ENCODE measurements around the gene KRI1.
"Not testable (repeated sequence)": the region's sequence is repeated elsewhere in the genome, so short reads cannot be mapped to it uniquely, and the experiment has no call there.

Gene KRI1

GRCh38 chr19:10532457-10532856, 33.4 kb downstream of the KRI1 start:
- Mint-ChIP-seq H3K9me3 (no peaks in the 10 kb centered on the region), H3K4me3 (no peak overlapping the region), H3K4me1 (no peaks in the 10 kb centered on the region), H3K27me3 (peaks cover 4% of the 10 kb centered on the region), H3K36me3 (peaks cover 2% of the 10 kb centered on the region), H3K27ac (no peak overlapping the region)
- no peak for ATAC-seq (ENCODE audit: low read depth)
- DNase-seq (ENCODE audit: low spot score in 2 of 2) = no peak

- H3K36me3 Mint-ChIP-seq; H3K9me3 Mint-ChIP-seq; H3K4me3 Mint-ChIP-seq; H3K27ac Mint-ChIP-seq; H3K4me1 Mint-ChIP-seq; DNase-seq (ENCODE audit: low spot score in 2 of 2); ATAC-seq (ENCODE audit: low read depth); H3K27me3 Mint-ChIP-seq: not testable (repeated sequence)
Observed at GRCh38 chr19:10526887-10527286, 38.9 kb downstream of the KRI1 start.

- ATAC-seq (ENCODE audit: low read depth) = no peak
- no peaks in the 10 kb centered on the region for H3K4me1 Mint-ChIP-seq
- H3K4me3 Mint-ChIP-seq = no peak overlapping the region
- DNase-seq (ENCODE audit: low spot score in 2 of 2) = no peak
- H3K36me3 Mint-ChIP-seq = no peaks in the 10 kb centered on the region
- peaks cover 4% of the 10 kb centered on the region for H3K27me3 Mint-ChIP-seq
- no peak overlapping the region for H3K27ac Mint-ChIP-seq
- H3K9me3 Mint-ChIP-seq = no peaks in the 10 kb centered on the region
Observed at GRCh38 chr19:10525636-10526035, 40.2 kb downstream of the KRI1 start.

- DNase-seq (ENCODE audit: low spot score in 2 of 2) (no peak), ATAC-seq (ENCODE audit: low read depth) (no peak)
- H3K4me3 Mint-ChIP-seq = no peak overlapping the region
- peaks cover 17% of the 10 kb centered on the region for H3K27me3 Mint-ChIP-seq
- H3K27ac Mint-ChIP-seq = no peak overlapping the region
- peaks cover 10% of the 10 kb centered on the region for H3K4me1 Mint-ChIP-seq
- H3K36me3 Mint-ChIP-seq = no peaks in the 10 kb centered on the region
- H3K9me3 Mint-ChIP-seq = no peaks in the 10 kb centered on the region
Observed at GRCh38 chr19:10523135-10523636, 42.6 kb downstream of the KRI1 start.

- Mint-ChIP-seq H3K4me1 (peaks cover 17% of the 10 kb centered on the region), H3K27ac (no peak overlapping the region), H3K36me3 (no peaks in the 10 kb centered on the region), H3K4me3 (no peak overlapping the region), H3K9me3 (no peaks in the 10 kb centered on the region), H3K27me3 (peaks cover 23% of the 10 kb centered on the region)
- ATAC-seq (ENCODE audit: low read depth) = no peak
- no peak for DNase-seq (ENCODE audit: low spot score in 2 of 2)
Observed at GRCh38 chr19:10521461-10522171, 44.2 kb downstream of the KRI1 start.

GRCh38 chr19:10520652-10521318, 45.0 kb downstream of the KRI1 start:
- DNase-seq (ENCODE audit: low spot score in 2 of 2) = no peak
- Mint-ChIP-seq H3K4me1 (peaks cover 17% of the 10 kb centered on the region), H3K4me3 (no peak overlapping the region), H3K9me3 (no peaks in the 10 kb centered on the region), H3K36me3 (no peaks in the 10 kb centered on the region), H3K27me3 (peaks cover 28% of the 10 kb centered on the region), H3K27ac (no peak overlapping the region)
- ATAC-seq (ENCODE audit: low read depth) = no peak

- peaks cover 17% of the 10 kb centered on the region for H3K4me1 Mint-ChIP-seq
- ATAC-seq (ENCODE audit: low read depth) (no peak), DNase-seq (ENCODE audit: low spot score in 2 of 2) (no peak)
- peaks cover 30% of the 10 kb centered on the region for H3K27me3 Mint-ChIP-seq
- no peak overlapping the region for H3K27ac Mint-ChIP-seq
- H3K9me3 Mint-ChIP-seq = no peaks in the 10 kb centered on the region
- H3K4me3 Mint-ChIP-seq = peak overlapping the region; percentile 42
- no peaks in the 10 kb centered on the region for H3K36me3 Mint-ChIP-seq
Observed at GRCh38 chr19:10519421-10519820, 46.4 kb downstream of the KRI1 start.

GRCh38 chr19:10518444-10519361, 47.1 kb downstream of the KRI1 start:
- no peaks in the 10 kb centered on the region for H3K36me3 Mint-ChIP-seq
- peak; percentile 62 for ATAC-seq (ENCODE audit: low read depth)
- DNase-seq (ENCODE audit: low spot score in 2 of 2) = no peak
- peak overlapping the region; percentile 42 for H3K4me3 Mint-ChIP-seq
- H3K9me3 Mint-ChIP-seq = no peaks in the 10 kb centered on the region
- peaks cover 20% of the 10 kb centered on the region for H3K4me1 Mint-ChIP-seq
- peaks cover 32% of the 10 kb centered on the region for H3K27me3 Mint-ChIP-seq
- no peak overlapping the region for H3K27ac Mint-ChIP-seq

GRCh38 chr19:10517760-10518443, 47.9 kb downstream of the KRI1 start:
- Mint-ChIP-seq H3K9me3 (no peaks in the 10 kb centered on the region), H3K36me3 (no peaks in the 10 kb centered on the region), H3K27me3 (peaks cover 39% of the 10 kb centered on the region), H3K4me1 (peaks cover 20% of the 10 kb centered on the region), H3K27ac (no peak overlapping the region), H3K4me3 (peak overlapping the region; percentile 45)
- DNase-seq (ENCODE audit: low spot score in 2 of 2) = no peak
- ATAC-seq (ENCODE audit: low read depth) = peak; percentile 55

- peak within 1 kb of the TSS; percentile 45 for H3K4me3 Mint-ChIP-seq
- H3K36me3 Mint-ChIP-seq = no peaks in the 10 kb centered on the region
- ATAC-seq (ENCODE audit: low read depth) (no peak), DNase-seq (ENCODE audit: low spot score in 2 of 2) (peak in 1 of 2 donors; percentile 30)
- peaks cover 20% of the 10 kb centered on the region for H3K4me1 Mint-ChIP-seq
- H3K27ac Mint-ChIP-seq = no peak within 1 kb of the TSS
- peaks cover 39% of the 10 kb centered on the region for H3K27me3 Mint-ChIP-seq
- no peaks in the 10 kb centered on the region for H3K9me3 Mint-ChIP-seq
Observed at GRCh38 chr19:10517361-10517759, 48.5 kb downstream of the KRI1 start, which contains the start of gene S1PR5. S1PR5 (minus strand) TSS chr19:10517447; CDS start chr19:10515011, 2,436 bp downstream.

- ATAC-seq (ENCODE audit: low read depth) (no peak), DNase-seq (ENCODE audit: low spot score in 2 of 2) (no peak)
- no peak overlapping the region for H3K27ac Mint-ChIP-seq
- H3K9me3 Mint-ChIP-seq = no peaks in the 10 kb centered on the region
- peaks cover 39% of the 10 kb centered on the region for H3K27me3 Mint-ChIP-seq
- peaks cover 20% of the 10 kb centered on the region for H3K4me1 Mint-ChIP-seq
- peak overlapping the region; percentile 10 for H3K4me3 Mint-ChIP-seq
- no peaks in the 10 kb centered on the region for H3K36me3 Mint-ChIP-seq
Observed at GRCh38 chr19:10516671-10517286, 49.0 kb downstream of the KRI1 start.

GRCh38 chr19:10516064-10516385, 49.8 kb downstream of the KRI1 start:
- no peak for DNase-seq (ENCODE audit: low spot score in 2 of 2)
- H3K27me3 Mint-ChIP-seq = peaks cover 41% of the 10 kb centered on the region
- H3K4me3 Mint-ChIP-seq = no peak overlapping the region

More at GRCh38 chr19:10516064-10516385, 49.8 kb downstream of the KRI1 start:
- H3K9me3 Mint-ChIP-seq = no peaks in the 10 kb centered on the region
- no peak overlapping the region for H3K27ac Mint-ChIP-seq
- H3K36me3 Mint-ChIP-seq = no peaks in the 10 kb centered on the region
- ATAC-seq (ENCODE audit: low read depth) = no peak
- peaks cover 20% of the 10 kb centered on the region for H3K4me1 Mint-ChIP-seq
